Duodenal mucosa (tissue), 2 donors: ENCODE data around the gene ARMCX4.
"Not testable (repeated sequence)": the region's sequence is repeated elsewhere in the genome, so short reads cannot be mapped to it uniquely, and the experiment has no call there.

ENCODE experiments used
- H3K27ac ChIP-seq: one replicate; pipeline ENCODE4 v1.7.0; 2013; ENCODE audit warnings: low read depth, low read length
- H3K27me3 ChIP-seq, 2 donors: one replicate each; pipeline ENCODE4 v1.7.0; 2013; ENCODE audit warnings: low read length in 2 of 2, control low read depth in 1 of 2; ENCODE audit not compliant: insufficient read depth in 2 of 2, control insufficient read depth in 1 of 2
- H3K36me3 ChIP-seq, 2 donors: one replicate each; pipeline ENCODE4 v1.7.0; 2013; ENCODE audit warnings: low read length in 2 of 2, control low read depth in 1 of 2; ENCODE audit not compliant: insufficient read depth in 2 of 2, control insufficient read depth in 1 of 2
- H3K4me1 ChIP-seq, 2 donors: one replicate each; pipeline ENCODE4 v1.7.0; 2013; ENCODE audit warnings: low read length in 2 of 2, control low read depth in 1 of 2; ENCODE audit not compliant: insufficient read depth in 2 of 2, control insufficient read depth in 1 of 2
- H3K4me3 ChIP-seq, 2 donors: one replicate each; pipeline ENCODE4 v1.7.0; 2013; ENCODE audit warnings: low read length in 2 of 2, low read depth in 1 of 2
- H3K9ac ChIP-seq, 2 donors: one replicate each; pipeline ENCODE4 v1.7.0; 2013; ENCODE audit warnings: low read length in 2 of 2, low read depth in 1 of 2
- H3K9me3 ChIP-seq, 2 donors: one replicate each; pipeline ENCODE4 v1.7.0; 2013; ENCODE audit warnings: low read length in 2 of 2, control low read depth in 1 of 2; ENCODE audit not compliant: control insufficient read depth in 1 of 2

The ARMCX4 gene

GRCh38 chrX:101483705-101484104 is 1.6 kb upstream of the ARMCX4 start:
- no peak overlapping the region for H3K4me3 ChIP-seq
- H3K9ac ChIP-seq = no peak overlapping the region
- no peaks in the 10 kb centered on the region for H3K27me3 ChIP-seq
- no peaks in the 10 kb centered on the region for H3K9me3 ChIP-seq
- no peaks in the 10 kb centered on the region for H3K4me1 ChIP-seq
- no peak overlapping the region for H3K27ac ChIP-seq
- H3K36me3 ChIP-seq = no peaks in the 10 kb centered on the region

DNA sequence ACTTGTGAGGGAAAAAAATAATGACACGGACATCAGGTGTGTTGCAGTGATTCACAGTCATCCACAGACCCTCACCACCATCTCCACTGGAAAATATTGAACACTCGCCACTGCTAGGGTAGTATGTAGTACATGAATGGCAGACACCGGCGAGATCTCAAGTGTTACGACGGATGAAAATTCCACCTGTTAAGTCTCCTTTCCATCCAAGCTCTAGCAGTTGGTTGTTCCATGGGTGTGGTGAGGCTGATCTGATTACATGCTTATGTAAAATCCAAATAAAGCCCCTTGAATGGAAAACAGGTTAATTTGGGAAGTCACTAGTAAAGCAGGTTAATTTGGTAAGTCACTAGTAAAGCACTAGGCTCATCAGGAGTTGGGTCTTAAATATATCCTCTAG is 1.1 kb upstream of the ARMCX4 start:
- Histone ChIP-seq H3K36me3 (no peaks in the 10 kb centered on the region), H3K9me3 (no peaks in the 10 kb centered on the region), H3K27ac (no peak overlapping the region), H3K4me1 (no peaks in the 10 kb centered on the region), H3K4me3 (no peak overlapping the region), H3K27me3 (no peaks in the 10 kb centered on the region), H3K9ac (no peak overlapping the region)

DNA sequence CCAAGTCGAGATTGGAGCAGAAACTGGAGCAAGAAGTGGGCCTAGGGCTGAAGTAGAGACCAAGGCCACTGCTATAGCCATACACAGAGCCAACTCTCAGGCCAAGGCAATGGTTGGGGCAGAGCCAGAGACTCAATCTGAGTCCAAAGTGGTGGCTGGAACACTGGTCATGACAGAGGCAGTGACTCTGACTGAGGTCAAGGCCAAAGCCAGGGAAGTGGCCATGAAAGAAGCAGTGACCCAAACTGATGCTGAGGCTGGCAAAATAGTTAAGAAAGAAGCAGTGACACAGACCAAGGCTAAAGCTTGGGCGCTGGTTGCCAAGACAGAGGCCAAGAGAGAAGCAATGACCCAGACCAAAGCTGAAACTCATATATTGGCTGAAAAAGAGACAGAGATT is 3.5 kb downstream of the ARMCX4 start:
- Histone ChIP-seq H3K4me3 (no peak overlapping the region), H3K36me3 (no peaks in the 10 kb centered on the region), H3K4me1 (no peaks in the 10 kb centered on the region), H3K9me3 (no peaks in the 10 kb centered on the region), H3K27ac (no peak overlapping the region), H3K9ac (no peak overlapping the region), H3K27me3 (no peaks in the 10 kb centered on the region)

GRCh38 chrX:101491943-101492342 is 6.7 kb downstream of the ARMCX4 start:
- Histone ChIP-seq H3K27ac (no peak overlapping the region), H3K36me3 (no peaks in the 10 kb centered on the region), H3K27me3 (no peaks in the 10 kb centered on the region), H3K9me3 (no peaks in the 10 kb centered on the region), H3K4me3 (no peak overlapping the region), H3K9ac (no peak overlapping the region), H3K4me1 (no peaks in the 10 kb centered on the region)

GRCh38 chrX:101493225-101493624 is 8.0 kb downstream of the ARMCX4 start:
- no peak overlapping the region for H3K27ac ChIP-seq
- H3K9me3 ChIP-seq = no peaks in the 10 kb centered on the region
- H3K27me3 ChIP-seq = no peaks in the 10 kb centered on the region
- H3K36me3 ChIP-seq = no peaks in the 10 kb centered on the region
- no peak overlapping the region for H3K9ac ChIP-seq
- H3K4me3 ChIP-seq = no peak overlapping the region
- no peaks in the 10 kb centered on the region for H3K4me1 ChIP-seq

DNA sequence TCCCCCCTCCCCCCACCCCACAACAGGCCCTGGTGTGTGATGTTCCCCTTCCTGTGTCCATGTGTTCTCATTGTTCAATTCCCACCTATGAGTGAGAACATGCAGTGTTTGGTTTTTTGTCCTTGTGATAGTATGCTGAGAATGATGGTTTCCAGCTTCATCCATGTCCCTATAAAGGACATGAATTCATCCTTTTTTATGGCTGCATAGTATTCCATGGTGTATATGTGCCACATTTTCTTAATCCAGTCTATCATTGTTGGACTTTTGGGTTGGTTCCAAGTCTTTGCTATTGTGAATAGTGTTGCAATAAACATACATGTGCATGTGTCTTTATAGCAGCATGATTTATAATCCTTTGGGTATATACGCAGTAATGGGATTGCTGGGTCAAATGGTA is 17.7 kb downstream of the ARMCX4 start:
- H3K27me3 ChIP-seq, H3K9me3 ChIP-seq, H3K27ac ChIP-seq, H3K4me3 ChIP-seq, H3K9ac ChIP-seq, H3K4me1 ChIP-seq, H3K36me3 ChIP-seq: not testable (repeated sequence)

DNA sequence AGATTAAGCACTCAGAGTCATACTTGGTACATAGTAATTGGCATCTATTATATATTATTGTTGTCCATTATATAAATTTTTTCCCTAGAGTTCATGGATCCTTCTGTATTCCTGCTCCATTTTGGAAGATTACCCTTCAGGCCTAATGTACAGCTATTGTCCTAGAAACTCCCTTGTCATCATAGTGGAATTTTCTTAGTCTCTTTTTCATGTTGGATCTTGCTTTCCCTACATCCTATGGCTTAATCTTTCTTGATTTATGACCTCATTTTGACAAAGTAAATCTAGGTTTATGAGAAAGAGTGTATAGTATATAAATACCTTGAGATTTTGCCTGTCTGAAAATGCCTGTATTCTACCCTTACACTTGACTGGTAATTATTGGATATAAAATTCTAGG is 22.1 kb downstream of the ARMCX4 start:
- H3K4me3 ChIP-seq = no peak overlapping the region
- H3K27me3 ChIP-seq = no peaks in the 10 kb centered on the region
- H3K36me3 ChIP-seq = no peaks in the 10 kb centered on the region
- H3K9ac ChIP-seq = no peak overlapping the region
- H3K9me3 ChIP-seq = no peaks in the 10 kb centered on the region
- no peaks in the 10 kb centered on the region for H3K4me1 ChIP-seq
- H3K27ac ChIP-seq = no peak overlapping the region

GRCh38 chrX:101507986-101508385 is 22.7 kb downstream of the ARMCX4 start:
- Histone ChIP-seq H3K9me3 (no peaks in the 10 kb centered on the region), H3K9ac (no peak overlapping the region), H3K27me3 (no peaks in the 10 kb centered on the region), H3K4me3 (no peak overlapping the region), H3K27ac (no peak overlapping the region), H3K4me1 (no peaks in the 10 kb centered on the region), H3K36me3 (no peaks in the 10 kb centered on the region)

GRCh38 chrX:101530944-101531343 is 45.7 kb downstream of the ARMCX4 start:
- H3K9ac ChIP-seq = no peak overlapping the region
- no peaks in the 10 kb centered on the region for H3K9me3 ChIP-seq
- H3K4me3 ChIP-seq = no peak overlapping the region
- H3K27ac ChIP-seq = no peak overlapping the region
- no peaks in the 10 kb centered on the region for H3K4me1 ChIP-seq
- no peaks in the 10 kb centered on the region for H3K27me3 ChIP-seq
- H3K36me3 ChIP-seq = no peaks in the 10 kb centered on the region
